ENCODE data around the gene QRICH1.

Gene QRICH1

DNA sequence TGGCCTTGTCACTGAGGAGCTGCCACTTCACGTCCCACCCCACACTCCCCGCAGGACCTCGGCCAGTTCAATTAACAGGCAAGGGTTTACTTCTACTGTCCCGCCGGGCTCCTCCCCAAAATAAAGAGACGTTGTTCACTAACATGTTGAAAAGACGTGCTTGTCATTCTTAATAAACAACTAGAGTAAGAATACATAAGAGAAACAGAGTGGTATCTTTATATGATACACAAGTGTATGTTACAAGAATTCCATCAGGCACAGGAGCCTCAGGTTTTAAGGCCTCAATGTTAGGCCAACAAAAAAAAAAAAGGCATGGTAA is 64.3 kb downstream of the QRICH1 start:
- DNase-seq, result no peak

- peak; percentile 96 for DNase-seq
Measured at GRCh38 chr3:49028673-49029562, 65.0 kb downstream of the QRICH1 start, which contains the start of gene IMPDH2. IMPDH2 (minus strand) TSS chr3:49029398; CDS start chr3:49029350, 48 bp downstream.

GRCh38 chr3:49028298-49028672 is 65.6 kb downstream of the QRICH1 start:
- no peak for DNase-seq

DNA sequence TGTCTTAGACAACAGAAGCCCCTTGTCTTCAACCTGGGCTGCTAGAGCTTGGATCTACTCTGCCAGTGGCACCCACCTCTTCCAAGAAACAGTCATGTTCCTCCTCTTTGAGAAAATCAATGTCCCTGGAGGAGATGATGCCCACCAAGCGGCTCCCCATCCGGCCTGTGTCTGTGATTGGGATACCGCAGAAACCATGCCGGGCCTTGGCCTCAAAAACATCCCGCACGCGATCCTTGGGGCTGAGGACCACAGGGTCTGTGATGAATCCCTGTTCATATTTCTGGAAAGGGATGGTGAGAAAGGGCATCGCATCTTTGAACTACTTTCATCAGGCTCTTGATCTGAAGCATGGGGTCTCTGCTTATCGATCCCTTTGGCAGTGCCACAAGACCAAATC is 66.2 kb downstream of the QRICH1 start:
- no peak for DNase-seq

DNA sequence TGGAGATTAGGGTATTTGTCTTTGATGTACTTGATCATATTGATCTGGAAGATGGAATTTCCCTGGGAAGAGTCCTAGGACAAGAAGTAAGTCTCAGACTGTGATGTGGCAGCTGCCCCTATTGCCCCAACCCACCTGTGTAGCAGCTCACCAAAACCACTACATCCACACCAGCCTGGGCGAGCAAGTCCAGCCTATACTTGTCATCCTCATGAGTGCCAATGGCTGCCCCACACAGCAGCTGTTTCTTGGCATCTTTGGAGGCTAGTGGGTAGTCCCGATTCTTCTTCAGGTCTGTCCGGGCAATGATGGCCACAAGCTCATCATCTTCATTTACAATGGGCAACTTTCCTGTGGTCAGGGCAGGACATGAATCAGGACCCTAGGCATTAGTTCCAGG is 67.3 kb downstream of the QRICH1 start:
- no peak for DNase-seq

- no peak for DNase-seq
Measured at GRCh38 chr3:49025793-49026520, 67.9 kb downstream of the QRICH1 start.

DNA sequence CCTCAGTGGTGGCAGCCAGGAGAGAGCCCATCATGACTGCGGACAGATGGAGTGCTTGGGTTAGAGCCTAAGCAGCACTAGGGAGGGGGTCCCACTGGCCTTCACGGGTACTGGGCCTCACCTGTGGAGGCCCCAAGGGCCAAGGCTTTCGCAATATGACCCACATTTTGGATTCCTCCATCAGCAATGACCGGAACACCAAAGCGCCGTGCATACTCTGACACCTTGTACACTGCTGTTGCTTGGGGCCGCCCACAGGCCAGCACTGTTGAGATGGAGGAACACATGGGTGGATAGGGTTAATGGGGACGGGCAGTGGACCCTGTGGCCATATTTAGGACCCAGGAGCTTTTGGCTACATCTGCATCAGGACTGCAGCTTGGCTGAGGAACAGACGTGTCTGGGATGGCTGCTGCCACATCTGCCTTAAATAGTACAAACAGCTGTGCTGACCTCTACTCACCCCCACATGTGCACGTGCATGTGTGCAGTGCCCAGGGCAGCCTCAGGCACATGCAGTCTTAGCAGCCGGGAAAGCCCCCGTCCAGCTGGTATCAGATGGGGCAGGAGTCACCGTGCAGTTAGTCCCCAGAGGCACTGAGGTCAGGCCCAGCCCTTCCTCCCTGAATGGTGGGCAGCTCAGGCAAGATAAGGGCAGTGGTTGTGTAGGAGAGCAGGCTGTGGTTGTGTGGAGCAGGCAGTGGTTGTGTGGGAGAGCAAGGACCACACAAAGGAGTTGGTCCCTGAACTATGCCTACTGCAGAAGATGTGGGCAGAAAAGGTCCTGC is 68.7 kb downstream of the QRICH1 start:
- DNase-seq, result no peak

DNA sequence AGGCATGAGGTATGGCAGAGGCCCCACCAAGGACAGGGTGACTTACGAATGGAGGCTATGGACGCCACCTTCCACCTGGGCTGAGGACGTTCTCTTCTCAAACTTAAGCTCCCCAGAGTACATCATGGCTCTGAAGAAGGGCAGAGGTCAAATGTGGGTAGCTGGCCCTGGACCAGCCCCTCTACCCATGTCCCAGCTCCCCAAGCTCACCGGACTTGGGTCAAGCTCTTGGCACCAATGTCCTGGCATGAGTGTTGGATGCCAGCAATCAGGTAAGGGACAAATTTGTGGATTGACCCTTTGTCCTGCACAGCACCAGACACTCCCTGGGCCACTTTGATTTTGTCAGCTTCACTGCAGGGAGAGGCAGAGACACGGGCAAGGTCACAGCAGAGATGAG is 69.4 kb downstream of the QRICH1 start:
- no peak for DNase-seq

- no peak for DNase-seq
Measured at GRCh38 chr3:49023775-49024174, 70.1 kb downstream of the QRICH1 start.

DNA sequence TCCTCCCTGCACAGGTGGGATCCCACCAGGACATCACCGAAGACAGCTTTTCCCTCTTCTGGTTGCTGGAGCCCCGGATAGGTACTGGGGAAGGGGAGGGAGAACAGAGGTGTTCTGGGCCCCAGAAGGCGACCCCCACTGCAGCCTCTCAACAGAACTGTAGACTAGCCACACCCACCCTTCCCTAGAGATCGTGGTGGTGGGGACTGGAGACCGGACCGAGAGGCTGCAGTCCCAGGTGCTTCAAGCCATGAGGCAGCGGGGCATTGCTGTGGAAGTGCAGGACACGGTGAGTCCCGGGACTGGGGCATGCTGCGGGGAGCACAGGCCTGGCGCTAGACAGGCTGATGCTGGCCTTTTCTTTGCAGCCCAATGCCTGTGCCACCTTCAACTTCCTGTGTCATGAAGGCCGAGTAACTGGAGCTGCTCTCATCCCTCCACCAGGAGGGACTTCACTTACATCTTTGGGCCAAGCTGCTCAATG is 71.1 kb downstream of the QRICH1 start:
- DNase-seq, result no peak

DNA sequence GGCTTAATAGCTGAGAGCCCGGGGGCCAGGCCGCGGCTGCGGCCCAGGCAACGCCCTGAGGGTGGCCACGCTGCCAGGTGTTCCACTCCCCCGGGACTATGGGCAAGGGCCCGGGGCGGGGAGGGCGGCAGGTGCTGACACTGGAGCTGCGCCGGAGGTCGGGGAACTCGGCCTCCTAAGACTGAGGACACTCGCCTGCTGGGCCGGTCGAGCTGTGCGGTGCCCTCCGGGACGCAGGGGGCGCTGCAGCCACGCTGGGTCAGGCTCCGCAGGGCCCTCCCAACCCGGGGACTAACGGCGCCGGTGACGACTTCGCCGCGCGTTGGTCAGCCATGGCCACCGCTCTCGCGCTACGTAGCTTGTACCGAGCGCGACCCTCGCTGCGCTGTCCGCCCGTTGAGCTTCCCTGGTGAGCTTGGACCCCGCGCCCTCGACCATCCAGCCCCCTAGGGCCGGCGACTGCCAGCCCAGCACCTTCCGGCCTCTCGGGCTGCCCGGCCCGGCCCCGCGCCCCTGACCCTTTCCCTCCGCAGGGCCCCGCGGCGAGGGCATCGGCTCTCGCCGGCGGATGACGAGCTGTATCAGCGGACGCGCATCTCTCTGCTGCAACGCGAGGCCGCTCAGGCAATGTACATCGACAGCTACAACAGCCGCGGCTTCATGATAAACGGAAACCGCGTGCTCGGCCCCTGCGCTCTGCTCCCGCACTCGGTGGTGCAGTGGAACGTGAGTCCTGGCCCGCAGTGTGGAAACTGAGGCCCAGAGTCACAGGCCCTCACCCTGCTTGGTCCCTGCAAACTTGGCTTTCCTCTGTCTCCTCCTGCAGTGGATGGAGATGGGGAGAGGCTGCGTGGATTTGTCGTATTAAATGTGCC is 71.8 kb downstream of the QRICH1 start, which contains the start of gene NDUFAF3:
Gene NDUFAF3, plus strand, starts transcription at position 309 of the 875 bp plus-strand sequence. Its CDS starts 24 bp downstream, at position 333.
- peak; percentile 94 for DNase-seq

- peak; percentile 99 for DNase-seq
Measured at GRCh38 chr3:49021213-49021812, 72.6 kb downstream of the QRICH1 start.

DNA sequence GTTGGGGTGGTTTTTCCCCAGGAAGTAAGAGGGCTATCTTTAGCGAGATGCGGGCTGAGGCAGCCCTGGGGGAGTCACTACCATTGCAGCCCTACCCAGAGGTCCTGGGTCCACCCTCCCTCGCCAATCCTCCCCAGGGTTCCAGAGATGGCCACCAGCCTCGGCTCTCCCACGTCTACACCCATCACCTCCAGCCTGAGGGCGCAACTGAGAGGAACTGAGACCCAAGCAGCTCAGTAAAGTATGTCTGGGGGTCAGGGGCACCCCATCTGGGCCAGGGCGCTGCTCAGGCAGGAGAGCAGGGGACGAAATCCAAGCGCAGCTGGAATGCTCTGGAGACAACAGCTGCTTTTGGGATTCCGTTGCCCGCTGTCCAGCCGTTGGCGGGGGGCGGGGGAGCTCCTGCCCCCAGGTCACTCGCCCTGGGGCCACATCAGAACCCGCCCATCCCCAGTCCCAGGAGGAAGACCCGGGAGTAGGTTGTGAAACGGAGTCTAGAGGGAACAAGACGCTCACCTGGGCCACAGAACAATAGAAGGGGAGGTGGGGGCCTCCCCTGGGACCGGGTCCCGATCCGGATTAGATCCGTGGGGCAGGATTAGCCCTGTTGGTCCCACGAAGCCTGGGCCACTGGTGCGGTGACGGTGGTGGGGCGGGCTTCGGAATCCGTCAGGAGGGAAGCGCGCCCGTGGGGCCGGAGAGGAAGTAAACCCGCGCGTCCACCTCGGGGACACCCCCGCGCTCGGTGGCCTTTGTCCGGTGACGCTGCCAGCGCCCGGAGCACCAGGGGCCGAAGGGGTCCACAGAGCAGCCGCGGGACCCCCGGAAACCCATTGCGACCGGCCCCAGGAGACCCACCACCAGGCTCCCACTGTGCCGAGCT is 73.3 kb downstream of the QRICH1 start:
- DNase-seq, result peak; percentile 38

GRCh38 chr3:49019941-49020329 is 73.9 kb downstream of the QRICH1 start:
- no peak for DNase-seq

DNA sequence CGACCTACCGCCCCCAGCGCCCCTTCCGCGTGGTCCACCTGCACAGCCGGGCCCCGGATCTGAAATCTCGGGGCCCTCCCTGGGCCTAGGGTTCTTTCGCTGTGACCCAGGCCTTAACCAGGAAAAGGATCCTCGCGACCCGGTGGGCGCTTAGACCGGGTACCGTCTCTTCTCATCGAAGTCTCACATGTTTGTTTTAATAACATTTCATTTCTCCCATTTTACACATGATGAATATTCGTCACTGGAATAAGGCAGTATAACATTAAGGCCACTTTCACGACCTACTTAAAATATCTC is 75.2 kb downstream of the QRICH1 start:
- no peak for DNase-seq

DNA sequence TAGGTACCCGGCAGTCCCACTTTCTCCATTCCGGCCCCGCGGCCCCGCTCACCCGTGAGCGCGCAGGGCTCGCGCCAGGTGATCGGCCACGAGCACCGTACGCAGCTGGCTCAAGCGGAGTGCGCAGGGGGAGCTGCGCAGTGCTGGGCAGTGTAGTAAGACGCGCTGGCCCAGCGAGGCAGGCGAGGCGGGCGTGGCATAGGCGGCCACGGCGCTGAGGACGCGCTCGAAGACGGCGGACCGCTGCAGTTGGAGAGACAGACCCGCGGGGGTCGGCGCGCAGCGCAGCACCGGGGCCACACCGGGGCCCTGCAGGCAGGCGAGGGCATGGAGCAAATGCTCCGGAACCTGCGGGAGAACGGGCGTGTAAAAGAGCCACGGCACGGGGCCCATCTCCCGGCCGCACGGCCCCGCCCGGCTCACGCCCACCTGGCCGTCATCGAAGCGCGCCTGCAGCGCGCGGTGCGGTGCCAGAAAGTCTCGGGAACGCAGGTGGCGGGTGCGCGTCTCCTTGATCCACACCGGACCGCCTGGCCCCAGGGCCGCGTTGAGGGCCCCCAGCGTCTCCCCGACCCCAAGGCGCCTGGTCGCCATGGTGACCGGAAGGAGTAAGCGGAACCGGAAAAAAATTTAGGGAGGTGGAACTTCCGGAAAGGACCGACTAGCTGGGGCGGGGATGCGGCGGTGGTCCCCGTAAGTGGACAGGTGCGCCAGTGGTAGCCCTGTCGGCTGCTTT is 75.7 kb downstream of the QRICH1 start, which contains the start of gene DALRD3:
Gene DALRD3, minus strand, starts transcription at position 610 of the 736 bp plus-strand sequence. Its CDS starts 16 bp downstream, at position 594.
- peak; percentile 71 for DNase-seq

DNA sequence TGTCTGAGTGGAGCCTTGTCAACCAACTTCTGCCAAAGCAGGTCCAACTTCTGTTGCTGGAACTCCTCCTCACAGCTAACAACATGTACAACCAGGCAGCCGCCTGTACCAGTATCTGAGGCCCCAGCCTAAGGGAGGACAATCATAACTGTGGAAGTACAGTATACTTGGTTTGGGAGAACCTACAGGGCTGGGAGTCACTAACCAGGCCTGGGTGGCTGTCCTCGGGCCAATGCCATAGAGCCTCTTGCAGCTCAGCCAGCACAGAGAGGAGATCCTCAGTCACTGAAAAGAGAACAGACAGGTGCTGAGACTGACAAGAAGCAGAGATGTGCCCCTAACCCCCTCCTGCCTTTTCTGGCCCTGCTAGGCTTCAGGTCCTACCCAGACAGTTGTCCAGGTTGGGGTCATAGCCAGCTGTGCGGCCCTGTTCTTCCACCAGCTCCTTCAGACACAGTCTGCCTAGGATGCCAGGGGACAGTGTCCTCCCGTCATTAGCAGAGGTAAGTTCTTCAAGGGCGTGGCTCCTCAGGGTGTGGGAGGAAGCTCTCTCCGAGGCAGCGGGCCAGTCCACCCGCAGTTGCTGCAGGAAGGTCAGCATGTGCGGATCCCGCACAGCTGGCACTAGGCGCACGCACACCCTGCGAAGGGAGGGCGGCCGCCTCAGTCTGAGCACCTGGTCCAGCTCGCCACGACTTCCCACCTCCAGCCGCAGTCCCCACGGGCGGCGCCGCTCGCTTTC is 76.5 kb downstream of the QRICH1 start:
- no peak for DNase-seq

GRCh38 chr3:49016414-49017228 is 77.2 kb downstream of the QRICH1 start:
- no peak for DNase-seq

Data from CD4-positive, alpha-beta T cell treated with Interleukin-21 for 1 hour (primary cell).